SW480 (cell line): ENCODE data around the gene UBL4B.

Experiments
- DNase-seq: peaks from one replicate; pipeline ENCODE4 v3.0.0-alpha.2; 2016; ENCODE audit warnings: low spot score

Gene UBL4B

DNA sequence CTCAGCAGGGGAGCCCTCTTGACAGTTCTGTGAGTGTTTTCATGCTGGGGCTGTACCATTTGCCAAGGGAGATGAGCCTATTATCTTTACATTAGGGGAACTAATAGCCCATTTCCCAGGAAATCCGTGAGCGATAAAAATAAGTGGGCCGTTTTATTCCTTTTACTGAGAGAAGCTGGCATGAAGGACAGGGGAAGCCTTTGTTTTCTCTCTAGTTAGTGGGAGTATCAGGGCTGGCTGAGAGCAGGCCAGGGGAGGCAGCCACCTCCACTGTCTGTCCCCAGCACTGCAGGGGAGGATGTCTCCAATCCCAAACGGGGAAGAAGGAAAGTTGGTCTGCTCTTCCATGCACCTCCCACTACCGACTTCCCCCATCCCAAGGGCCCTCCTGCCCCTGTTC, 2.5 kb downstream of the UBL4B start:
- DNase-seq: no peak

DNA sequence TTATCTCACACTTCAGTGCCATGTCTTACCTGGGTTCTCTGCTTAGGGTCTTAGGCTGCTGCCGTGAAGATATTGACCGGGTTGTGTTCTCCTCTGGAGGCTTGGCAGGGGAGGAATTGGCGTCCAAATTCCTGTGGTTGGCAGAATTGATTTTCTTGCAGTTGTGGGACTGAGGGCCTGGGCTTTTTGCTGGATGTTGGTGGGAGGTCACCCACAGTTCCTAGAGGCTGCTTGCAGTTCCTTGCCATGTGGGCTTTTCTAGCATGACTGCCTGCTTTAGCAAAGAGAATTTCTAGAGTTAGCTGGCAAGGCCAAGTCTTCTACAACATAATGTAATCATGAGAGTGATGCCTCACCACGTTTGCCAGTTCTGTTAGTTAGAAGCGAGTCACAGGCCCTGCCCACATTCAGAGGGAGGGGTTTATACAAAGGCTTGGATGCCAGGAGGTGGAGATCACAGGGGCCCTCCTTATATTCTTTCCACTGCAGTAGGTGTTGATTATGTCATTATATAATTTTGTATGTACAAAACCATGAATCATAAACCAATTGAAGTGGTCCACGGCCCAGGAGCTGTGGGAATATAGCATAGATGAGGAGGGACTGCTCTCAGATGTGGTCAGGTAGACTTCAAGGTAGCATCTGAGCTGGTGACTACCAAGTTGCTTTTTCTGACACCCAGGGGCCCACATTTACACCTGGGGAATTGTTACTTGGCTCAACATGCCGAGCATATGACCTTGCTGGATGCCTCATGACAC, 6.6 kb downstream of the UBL4B start:
- DNase-seq: peak; percentile 93

DNA sequence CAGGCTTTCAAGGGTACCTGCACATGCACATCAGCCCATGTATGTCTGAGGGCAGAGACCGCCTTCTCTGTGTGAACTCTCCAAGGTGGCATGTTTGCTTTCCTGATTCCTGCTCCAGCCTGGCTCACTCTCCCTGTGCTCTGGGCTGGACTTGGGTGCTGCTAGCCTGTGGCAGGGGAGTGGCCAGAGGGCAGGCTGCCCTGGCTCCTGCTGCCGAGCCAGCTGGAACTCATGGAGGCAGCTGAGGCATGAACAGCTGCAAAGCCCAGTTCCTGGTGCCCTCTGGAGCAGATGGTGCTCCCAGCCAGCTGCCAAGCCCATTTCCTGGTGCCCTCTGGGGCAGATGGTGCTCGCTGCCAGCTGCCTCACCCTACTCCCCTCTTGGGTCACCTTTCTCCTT, 7.6 kb downstream of the UBL4B start:
- DNase-seq: peak; percentile 27

DNA sequence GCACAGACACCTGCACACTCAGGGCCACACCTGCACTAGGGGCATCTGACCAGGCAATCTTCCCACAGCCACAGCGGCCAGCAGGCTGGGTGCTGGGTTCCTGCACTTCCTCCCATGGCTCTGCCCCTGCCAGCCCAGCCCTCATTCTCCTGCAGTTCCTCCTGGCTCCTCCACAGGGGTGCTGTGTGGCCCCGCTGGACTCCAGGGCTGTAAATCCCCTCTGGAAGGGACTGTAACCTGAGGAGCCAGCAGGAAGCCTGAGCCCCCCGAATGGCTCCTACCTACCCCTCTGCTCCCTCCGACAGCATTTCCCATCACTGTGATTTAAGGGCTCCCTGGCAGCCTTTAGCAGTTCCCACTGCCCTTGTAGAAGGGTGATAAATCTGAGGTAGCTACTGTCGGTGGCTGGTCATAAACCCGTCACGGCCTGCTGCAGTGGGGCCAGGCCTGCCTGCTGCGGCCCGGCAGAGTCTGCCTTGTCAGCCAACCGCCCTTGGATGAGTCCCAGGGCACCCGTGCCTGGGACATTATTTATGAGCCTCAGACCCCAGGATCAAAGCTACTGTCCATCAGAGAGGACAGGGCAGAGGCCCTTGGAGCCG, 8.8 kb downstream of the UBL4B start:
- DNase-seq: no peak

DNA sequence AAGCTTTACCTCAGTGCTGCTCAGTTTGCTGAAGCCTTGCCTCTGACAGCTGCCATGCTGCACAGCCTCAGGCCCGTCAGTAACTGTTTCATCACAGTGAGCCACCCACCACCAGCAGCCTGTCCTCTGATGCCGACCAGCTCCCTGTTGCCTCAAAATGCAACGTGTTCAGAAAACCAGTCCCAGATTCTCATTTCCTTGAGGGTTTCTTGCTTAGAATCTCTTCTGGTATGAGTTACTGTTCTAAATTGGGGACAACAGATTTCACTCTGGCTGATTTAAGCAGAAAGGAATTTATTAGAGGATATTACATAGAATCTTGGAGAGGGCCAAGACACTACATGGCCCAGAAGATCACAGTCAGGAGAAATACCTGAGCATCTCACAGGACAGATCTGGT, 11.0 kb downstream of the UBL4B start:
- DNase-seq: no peak

DNA sequence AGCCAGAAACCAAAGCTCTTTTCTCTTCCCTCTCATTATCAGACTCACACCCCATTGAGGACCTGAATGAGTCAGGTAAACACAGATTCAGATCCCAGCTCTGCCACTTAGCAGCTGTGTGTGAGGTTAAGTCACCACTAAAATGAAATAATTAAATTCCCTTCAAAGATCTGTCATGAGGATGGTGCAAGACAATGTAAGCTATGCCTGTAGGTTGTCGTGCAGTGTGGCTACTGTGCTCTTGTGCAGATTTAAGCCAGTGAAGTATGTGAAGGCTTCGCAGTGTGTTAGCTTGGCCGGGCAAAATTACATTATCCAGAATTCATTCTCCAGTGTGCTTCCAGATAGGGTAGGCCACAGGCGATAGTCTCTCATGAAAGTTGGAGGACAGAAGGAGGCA, 13.6 kb downstream of the UBL4B start:
- peak; percentile 5 for DNase-seq

DNA sequence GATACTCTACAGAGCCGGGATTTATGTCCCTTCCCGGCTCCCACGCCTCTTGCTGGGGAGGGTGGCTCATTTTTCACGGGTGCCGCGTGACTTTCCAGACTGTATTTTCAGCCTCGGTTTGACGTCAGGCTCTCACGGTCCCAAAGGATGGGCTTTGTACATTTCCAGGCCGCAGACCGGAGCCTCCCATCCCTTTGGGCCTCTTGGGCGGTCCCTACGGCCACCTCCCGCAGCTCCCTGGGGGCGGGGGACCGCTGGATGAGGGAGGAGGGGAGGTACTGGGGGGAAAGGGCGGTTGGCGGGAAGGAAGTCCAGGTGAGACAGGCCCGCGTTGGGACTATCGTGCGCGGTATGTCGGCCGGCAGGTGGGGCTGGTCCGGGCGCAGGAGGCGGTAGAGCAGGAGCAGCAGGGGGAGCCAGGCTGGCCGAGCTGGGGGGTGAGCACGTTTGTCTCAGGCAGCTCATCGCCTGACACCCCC, 17.9 kb downstream of the UBL4B start:
- no peak for DNase-seq

DNA sequence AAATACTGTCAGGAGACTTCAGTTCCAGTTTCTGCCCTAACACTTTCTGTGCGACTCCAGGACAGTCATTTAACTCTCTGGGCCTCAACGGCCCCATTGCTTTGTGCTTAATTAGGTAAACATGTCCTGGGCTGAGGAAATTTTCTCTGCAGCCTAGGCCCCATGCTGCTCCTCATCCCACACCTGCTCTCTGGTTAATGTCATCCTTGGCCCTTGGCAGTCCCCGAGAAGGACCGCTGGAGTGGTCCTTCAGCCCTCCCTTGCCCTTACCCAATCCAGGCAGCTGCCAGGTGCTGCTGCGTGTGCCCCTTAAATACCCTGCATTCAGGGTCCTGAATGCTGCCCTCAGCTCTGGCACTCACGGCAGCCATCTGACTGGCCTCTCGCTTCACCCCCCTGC, 18.7 kb downstream of the UBL4B start:
- no peak for DNase-seq

DNA sequence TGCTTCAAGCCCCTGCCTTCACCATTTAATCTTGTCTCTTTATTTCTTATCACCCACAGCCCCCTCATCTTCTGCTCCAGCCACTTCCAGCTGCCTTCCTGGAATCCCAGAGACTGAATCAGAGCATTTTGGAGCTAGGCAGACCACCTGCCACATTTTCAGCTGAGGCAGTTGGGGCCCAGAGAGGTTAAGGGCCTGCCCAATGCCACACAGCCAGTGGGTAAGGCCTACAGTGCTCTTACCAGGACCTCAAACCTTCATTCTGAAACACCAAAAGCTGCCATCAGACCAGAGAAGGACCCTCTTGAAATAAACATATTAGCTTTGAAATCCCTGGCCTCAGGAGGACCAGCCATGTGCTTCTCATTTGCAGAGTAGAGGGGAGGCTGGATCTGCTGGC, 20.4 kb downstream of the UBL4B start:
- no peak for DNase-seq

DNA sequence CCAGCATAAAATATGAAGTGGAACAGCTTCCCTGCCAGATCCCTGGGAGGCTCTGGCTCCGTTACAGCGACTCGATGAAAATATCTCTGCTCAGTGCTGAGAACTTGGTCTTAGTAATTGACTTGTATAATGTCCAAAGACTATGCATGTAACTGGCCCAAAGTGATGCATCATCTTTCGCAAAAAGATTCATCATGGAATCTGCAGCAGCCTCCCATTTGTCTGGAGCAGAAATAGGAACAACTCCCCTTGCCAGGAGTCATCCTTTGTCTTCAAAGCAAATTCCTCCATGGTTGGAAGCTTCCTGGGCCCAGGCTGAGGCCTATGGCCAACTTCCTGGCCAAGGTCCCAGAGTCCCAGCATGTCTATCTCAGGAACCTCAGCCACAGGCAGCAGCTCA, 21.2 kb downstream of the UBL4B start:
- DNase-seq: no peak

DNA sequence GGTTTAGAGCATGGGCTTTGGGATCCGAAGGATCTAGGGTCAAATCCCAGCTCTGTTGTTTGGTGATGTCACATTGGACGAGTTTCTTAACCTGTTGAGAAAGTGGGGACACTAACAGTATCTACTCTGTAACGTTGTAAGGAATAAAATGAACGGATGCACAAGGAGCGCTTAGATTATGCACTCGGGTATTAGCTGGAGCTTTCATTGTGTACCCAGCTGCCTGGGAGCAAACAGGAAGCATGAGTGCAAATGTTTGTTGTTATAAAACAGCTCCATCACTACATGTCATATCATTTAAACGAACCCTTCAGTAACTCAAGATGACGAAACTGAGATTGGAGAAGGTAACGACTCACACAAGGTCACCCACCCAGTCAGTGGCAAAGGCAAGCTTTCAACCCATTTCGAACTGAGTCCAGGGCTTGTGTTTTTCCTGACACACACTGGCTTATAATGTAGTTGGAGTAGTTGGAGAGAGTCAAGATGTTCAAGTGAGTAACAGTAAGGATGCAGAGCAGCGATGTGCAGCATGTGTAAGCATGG, 21.9 kb downstream of the UBL4B start:
- no peak for DNase-seq

DNA sequence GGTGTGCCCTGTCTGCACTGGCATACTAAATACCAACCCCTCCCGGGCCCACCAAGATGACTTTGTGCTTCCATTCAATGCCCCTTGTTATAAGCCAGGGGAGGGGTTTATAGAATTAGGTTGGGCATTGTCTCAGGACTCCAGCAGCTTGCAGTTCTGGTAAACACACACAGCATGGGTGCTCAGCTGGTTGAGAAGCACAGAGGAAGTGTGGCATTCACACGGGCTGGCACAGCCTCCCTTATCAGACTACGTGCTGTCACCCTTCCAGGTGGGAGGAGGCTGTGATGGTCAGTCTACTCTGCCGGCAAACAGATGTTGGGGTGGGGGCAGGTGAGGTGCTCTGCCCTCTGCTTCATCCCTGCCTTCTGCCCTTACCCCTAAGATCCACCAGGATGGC, 23.0 kb downstream of the UBL4B start:
- no peak for DNase-seq

DNA sequence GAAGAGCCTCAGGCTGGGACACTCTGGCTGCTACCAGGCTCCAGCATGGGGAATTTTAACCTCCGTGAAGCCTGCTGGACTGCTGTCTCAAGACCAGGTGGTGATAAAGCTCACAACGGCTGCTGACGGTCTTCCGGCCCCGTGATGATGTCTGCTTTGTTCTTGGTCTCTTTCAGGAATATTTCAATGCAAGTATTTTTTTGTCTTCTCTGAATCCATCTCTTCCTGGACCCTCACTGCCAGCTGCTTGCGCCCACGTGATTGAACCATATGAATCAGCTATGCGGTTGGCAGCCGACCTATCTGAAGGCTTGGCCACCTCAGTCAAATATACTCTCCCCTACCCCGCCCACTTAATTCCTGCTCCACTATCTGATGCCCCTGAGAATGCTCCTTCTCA, 23.4 kb downstream of the UBL4B start:
- DNase-seq: peak; percentile 7

DNA sequence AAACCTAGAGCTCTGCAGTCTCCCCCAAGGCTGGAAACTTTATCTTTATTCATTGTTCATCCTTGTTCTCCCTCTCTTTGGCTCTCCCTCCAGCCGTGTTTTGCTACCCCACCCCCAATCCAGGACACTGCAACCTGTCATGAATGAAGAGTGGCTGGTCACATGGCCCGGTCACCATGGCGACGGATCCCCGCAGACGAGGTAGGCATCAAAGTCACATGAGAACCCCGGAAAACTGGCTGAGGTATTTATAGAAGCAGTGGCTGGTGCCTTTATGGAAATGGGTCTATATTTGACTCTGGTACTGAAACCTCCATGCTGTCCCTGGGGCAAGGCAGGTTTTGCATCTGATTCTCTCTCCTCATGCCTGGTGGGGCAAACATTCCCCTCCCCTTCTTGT, 24.7 kb downstream of the UBL4B start:
- DNase-seq: peak; percentile 73

DNA sequence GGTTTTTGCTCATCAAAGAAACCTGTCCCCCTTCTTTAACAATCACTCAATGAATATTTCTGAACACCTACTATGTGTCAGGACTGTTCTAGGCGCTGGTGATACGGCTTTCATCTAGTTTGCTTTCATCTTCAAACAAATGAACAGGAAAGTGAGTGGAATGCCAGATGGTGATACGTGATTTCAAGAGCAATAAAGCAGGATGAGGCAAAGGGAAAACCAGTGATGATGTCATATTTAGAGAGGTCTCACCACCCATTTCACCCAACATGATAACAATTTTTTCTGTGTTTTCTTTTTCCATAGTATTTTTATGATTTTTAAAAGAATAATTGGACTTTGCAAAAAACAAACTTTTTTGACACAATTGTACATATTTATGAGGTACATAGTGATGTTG, 26.7 kb downstream of the UBL4B start:
- DNase-seq: no peak

DNA sequence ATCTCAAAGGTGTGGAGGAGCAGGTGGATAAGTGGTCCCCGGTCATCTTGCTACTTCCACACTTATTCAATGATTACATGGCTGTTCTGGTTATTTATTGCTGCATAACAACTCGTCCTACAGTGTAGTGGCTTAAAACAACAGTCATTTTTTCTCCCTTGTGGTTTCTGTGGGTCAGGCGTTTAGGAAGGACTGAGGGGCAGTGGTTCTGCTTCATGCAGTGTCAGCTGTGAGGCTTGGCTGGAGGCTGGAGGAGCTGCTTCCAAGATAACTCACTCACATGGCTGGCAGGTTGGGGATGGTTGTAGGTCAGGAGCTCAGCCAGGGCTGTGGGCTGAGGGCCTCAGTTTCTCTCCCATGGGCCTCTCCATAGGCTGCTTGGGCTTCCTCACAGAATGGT, 32.1 kb downstream of the UBL4B start:
- no peak for DNase-seq

DNA sequence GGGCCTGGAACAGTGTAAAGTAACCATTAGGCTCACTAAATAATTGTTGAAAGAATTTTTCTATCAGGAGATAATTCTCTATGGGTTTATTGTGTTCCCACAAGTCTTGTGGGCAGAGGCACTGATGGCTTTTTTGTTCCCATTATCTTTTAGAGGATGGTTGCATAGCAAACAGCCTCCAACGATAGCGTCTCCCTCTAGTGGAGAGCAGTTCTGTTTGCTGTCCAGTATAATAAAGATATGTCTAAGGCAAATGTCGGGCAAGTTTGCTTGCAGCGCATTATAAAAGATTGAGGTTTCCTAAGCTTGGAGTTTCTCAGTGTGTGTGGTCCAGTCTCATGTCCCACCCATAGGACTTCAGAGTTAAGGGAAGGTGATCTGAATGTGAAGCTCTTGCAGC, 36.7 kb downstream of the UBL4B start:
- DNase-seq: peak; percentile 11

DNA sequence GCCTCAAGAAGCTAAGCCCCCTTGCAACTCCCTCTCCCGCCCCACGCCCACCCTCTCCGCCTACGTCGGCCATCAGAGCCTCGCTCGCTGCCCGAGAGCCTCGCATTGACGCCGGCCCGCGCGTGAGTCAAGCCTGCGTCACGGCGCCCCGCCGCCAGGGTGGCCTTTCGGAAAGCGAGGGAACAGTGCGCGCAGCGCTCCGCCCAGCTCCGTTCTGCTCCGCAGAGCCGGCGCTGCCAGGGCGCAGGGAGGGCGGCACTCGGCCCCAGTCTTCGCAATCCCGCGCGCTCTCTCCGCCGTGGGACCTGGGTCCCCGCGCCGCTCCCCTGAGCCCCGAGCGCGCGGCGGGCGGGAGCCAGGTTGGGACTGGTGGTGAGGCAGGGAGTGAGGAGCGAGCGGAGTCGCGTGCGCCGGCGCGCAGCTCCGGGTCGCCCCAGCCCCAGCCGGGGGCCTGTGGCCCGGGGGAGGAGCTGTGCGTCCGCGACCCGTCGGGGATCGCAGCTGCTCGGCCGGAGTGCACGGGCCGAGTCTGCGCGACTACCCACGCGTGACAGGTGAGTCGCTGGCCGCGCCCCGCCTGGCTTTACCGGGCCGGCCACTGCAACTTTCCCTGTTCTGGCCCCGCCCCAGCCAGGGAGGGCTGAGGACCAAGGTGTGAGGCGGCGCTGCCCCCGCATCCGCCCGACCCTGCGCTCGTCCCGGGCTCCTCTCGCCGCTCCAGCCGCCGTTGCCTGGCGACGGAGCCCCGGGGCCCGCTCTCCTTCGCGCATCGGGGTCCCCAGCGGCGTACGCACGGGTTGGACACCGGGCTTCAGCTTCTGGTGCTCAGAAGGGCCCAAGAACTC, 38.3 kb downstream of the UBL4B start, which contains the start of gene SLC6A17:
Gene SLC6A17, plus strand, starts transcription at position 165 of the 845 bp plus-strand sequence. CDS start 16,436 bp downstream, outside the sequence.
- no peak for DNase-seq

DNA sequence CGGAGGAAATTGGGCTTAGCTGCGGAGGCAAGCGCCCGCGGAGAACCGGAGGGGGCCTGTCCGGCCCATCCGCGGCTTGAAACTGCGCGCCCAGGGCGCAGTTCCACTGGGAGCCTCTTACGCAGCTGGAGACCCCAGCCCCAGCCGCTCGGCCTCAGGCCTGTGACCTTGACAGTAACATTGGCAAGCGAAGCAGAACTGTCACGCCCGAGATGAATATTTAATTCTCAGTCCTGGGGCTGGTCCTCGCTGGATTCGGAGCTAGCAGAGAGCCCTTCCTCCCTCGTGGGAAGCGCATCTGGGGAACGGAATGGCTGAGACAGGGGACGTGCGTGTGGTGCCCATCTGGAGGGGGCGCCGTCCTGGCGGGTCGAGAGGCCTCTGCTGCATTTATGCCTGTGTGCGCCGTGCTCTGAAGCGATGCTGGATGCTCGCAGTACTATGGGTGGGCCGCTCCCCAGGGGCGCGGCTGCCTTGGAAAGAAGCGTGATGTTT, 39.0 kb downstream of the UBL4B start:
- DNase-seq: no peak

DNA sequence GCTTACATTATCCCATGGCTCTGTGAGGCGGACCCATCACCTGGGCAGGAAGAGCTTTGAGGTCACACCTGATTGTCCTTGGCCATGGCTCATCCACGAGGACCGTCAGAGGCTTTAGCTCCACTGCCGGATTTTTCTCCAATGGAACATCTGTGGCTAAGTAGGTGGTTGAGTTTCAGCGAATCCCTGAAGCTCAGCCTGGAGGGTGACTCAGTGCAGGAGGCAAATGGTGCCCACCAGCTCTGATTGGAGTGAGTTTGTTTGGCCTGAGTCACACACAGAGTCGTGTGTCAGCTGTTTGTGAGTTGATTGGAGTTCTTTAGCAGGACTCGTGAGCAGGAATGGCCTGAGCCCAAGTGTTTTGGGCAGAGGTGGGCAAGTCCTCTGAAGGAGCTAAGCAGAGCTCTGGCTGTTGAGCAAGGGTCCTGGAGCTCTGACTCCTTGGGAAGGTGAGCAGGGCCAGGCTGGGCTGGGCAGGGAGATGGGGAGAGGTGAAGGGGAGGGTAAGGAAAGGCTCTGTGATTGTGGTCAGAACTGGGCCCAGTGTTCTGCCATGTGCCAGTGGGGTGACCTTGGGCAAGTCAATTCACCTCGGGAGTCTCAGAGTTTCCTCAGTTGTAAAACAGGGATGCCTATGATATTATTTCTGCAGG, 40.0 kb downstream of the UBL4B start:
- DNase-seq: peak; percentile 29

DNA sequence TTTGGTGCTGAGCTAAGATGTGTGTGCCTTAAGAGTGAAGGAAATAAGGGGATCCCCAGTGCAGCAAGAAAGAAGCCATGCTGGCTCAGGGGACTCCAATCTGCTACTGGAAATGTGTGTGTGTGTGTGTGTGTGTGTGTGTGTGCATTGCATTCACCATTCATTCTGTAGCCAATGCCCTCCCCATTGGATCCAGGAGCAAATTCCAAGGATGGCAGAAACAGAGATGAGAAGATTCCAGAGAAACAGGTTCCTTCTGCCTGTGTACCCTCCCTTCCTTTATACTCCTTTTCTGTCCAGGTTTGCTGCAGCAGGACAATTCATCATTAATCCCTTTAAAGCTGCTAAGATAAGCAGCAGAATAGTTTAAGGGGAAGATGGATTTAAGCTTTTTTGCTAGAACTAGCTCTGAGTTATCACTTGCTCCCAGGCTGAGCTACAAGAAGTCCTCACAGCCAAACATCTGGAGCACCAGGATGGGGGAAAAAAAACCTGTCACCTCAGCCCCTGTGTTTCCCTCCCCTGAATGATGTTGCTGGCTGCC, 41.2 kb downstream of the UBL4B start:
- DNase-seq: no peak
